Stimulated activated CD8-positive, alpha-beta memory T cell treated with anti-CD3 and anti-CD28 coated beads, Interleukin-15, amount 100 ng/mL, for 48 hours (primary cell): ENCODE measurements around the gene ZNF569.
"Not testable (repeated sequence)": the region's sequence is repeated elsewhere in the genome, so short reads cannot be mapped to it uniquely, and the experiment has no call there.

Source experiments
- DNase-seq, 2 donors: peaks; one replicate each; pipeline ENCODE4 v3.0.0-alpha.2; 2020; ENCODE audit warnings: low read depth in 2 of 2

ZNF569 gene

DNA sequence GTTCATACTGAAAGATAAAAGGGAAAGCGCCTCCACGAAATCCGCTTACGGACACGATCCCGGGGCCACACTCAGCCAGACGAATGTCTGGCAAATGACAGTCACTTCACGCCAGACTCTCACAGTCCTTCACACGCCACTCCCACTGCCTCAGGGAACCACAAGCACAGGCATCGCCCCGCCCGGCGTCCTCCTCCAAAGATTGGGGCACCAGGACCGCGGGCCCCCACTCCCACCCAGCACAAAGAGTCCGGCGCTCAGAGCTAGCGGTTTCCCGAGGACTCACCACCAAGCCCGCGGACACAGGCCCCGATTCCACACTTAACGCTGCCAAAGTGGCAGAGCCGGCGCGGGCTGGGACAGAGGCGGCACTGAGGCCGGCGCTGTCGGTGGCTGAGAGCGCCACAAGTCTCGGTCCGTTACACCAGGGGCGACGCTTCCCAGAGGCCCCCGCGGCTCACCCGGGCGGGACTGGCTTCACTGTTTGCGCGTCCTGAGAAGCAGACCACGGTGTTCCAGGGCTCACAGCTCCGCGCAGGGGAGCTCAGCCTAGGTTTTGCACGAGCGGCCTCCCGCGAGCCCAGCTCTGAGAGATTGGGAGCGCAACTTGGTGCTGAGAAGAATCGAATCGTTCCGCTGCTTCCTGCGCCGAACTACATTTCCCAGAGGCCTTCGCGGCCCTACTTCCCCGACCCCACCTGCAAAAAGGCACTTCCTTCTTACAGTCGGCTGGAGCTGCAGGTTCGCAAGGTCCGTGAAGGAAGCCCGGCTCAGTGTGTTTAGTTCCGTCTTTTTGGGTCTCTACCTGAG, at the start of gene ZNF569:
TSS of gene ZNF569 (minus strand) at position 647 of the 810 bp plus-strand sequence. CDS start 22,523 bp downstream, outside the sequence.
- DNase-seq, result peak; percentile 72 to 77

GRCh38 chr19:37513397-37513796, 46.2 kb upstream of the ZNF569 start:
- DNase-seq, result no peak

DNA sequence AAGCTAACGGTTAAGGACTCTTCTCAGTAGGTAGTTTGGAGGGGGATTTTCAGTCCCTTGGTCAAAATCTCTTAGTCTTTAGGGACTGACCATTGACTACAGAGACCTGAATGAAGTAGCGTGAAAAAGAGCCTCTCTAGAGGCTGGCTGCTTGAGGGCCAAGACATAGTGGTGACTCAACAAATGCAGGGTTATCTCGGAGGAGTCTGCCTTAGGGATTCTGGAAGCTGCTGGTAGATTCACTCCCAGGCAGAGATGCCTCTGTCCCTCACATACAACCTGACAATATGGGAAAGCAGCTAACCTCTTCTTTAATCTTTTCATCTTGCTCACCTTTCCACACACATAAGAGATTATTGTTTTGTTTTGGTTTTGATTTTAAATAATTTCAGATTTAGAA, 44.6 kb upstream of the ZNF569 start:
- no peak for DNase-seq

- no peak for DNase-seq
Measured at GRCh38 chr19:37511186-37511585, 43.9 kb upstream of the ZNF569 start.

GRCh38 chr19:37507167-37507464, 39.9 kb upstream of the ZNF569 start:
- no peak for DNase-seq

DNA sequence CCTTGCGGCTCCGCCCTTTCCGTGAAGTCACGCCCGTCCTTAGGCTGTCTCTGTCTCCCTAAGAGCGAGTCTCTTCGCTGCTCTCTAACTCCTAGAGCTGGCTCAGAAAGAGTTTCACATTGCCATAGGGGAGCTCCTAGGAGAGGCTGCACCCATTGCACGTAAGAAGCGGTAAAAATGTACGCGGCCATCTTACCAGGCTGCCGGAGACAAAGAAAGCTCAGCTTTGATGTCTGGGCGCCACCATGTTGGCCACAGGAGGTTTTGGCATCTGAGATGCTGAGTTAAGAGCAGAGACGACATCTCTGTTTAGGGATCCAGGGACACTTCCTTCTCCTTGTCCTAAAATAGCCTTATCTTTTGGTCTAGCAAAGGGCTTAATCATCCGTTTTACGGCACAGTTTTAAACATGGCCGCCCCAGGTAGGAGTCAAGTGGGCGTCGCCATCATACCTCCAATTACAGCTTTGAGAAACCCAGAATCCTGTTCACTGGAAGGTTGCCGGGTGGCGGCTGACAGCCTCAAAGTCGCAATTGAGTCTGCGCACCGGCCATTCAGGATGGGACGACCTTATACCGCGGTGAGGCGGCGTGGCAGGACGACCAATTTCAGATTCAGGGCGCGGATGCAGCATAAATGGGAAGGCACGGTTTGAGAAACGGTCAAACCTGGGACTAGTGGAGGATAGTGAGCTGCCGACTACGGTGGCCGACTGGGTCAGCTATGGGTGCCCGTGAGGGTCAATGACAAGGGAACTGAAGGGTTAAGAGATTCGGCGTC, 39.3 kb upstream of the ZNF569 start, which contains the start of gene ZNF793:
TSS of gene ZNF793 (plus strand) at position 553 of the 780 bp plus-strand sequence. CDS start 16,501 bp downstream, outside the sequence.
- peak; percentile 48 to 68 for DNase-seq

DNA sequence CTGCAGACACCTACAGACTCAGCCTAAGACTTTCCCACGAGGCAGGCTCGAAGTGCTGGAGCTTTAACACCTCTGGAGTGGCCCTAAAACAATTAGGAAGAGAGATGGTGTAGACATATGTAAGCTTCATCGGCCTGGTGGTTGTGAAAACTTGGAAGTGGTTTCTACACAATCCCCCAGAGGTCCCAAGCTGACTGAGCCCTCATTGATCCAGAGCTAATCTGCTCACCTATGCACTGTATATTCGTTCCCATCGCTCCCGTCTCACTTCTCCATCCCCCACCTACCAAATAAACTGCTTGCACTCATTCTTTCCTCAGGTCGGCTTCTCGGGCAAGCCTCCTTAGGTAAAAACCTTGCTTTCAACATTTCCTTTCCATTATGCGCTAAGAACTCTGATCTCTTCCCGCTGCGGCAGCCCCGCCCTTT, 38.7 kb upstream of the ZNF569 start:
- no peak for DNase-seq

DNA sequence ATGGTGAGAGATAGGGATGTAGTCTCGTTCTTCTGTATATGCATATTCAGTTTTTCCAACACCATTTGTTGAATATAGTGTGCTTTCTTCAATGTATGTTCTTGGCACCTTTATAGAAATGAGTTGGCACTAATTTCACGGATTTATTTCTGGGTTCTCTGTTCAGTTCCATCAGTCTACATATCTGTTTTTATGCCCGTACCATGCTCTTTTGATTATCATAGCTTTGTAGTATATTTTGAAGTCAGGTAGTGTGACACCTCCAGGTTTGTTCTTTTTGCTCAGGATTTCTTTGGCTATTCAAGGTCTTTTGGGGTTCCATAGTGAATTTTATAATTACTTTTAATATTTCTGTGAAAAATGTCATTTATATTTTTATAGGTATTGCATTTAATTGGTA, 25.0 kb upstream of the ZNF569 start:
- no peak for DNase-seq

DNA sequence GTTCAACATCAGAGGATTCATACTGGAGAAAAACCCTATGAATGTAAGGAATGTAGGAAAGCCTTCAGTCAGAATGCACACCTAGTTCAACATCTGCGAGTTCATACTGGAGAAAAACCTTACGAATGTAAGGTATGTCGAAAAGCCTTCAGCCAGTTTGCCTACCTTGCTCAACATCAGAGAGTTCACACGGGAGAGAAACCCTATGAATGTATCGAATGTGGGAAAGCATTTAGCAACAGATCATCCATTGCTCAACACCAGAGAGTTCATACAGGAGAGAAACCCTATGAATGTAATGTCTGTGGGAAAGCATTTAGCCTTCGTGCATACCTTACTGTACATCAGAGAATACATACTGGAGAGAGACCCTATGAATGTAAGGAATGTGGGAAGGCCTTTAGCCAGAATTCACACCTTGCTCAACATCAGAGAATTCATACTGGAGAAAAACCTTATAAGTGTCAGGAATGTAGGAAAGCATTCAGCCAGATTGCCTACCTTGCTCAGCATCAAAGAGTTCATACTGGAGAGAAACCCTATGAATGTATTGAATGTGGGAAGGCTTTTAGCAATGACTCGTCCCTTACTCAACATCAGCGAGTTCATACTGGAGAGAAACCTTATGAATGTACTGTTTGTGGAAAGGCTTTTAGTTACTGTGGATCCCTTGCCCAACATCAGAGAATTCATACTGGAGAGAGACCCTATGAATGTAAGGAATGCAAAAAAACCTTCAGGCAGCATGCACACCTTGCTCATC, 17.3 kb upstream of the ZNF569 start:
- no peak for DNase-seq

- DNase-seq, result no peak
Measured at GRCh38 chr19:37472165-37472564, 4.9 kb upstream of the ZNF569 start.

DNA sequence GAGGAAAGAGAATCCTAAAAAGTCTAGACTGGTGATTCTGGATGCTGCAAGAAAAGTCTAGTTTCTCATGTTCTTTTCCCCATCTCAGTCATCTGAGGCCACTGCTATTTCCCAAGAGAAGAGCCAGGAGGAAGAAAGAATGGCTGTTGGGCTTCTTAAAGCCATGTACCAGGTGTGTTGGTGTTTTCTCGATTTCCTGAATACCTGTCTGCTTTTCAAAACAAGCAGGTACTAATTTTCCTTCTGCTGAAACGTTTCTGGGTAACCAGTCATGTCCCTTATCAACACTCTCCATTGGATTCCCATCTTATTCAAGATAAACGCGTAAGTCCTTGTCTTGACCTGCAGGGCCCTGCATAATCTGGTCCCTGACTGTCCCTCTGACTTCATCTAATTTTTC, 3.0 kb upstream of the ZNF569 start:
- DNase-seq, result no peak

DNA sequence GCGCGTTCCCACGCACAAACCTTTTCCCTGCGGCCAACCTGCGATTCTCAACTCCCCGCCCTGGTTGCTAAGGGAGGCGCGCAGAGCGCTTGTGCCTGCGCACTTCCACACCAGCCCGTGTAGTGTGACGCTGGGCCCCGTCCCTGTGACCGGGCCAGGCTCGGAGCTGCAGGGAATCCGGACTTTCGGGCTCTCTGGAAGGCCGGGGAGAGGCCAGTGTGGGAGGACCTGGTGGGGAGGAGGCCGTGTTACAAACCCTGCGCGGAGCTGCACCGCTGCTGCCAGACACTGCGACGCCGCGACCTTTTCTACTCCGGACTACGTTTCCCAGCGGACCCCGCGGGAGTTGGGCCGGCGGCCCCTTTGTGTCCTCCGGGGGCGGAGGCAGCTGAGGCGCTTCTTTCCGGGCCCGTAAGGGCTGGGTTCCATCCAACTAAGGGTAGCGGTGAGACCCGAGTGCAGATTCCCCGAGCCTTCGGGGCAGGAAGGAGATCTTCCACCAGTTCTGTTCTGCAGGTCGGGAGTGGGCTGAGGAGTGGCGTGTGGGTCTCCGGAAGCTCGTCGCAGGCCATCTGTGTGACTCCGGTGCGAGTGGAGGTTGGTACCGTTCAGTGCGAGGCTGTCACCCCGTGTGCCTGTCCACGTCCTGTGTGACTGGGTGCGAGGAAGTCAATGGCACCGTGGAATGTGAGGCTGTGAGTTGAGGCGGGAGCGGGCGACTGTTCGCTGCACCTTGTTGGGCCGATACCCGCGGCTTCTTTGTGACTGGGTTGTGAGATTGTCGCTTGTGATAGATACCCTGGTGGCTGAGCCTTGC, 1.9 kb upstream of the ZNF569 start, which contains the start of gene ZNF570:
TSS of gene ZNF570 (plus strand) at position 396 of the 817 bp plus-strand sequence. CDS start 999 bp downstream, outside the sequence.
- peak; percentile 81 to 82 for DNase-seq

DNA sequence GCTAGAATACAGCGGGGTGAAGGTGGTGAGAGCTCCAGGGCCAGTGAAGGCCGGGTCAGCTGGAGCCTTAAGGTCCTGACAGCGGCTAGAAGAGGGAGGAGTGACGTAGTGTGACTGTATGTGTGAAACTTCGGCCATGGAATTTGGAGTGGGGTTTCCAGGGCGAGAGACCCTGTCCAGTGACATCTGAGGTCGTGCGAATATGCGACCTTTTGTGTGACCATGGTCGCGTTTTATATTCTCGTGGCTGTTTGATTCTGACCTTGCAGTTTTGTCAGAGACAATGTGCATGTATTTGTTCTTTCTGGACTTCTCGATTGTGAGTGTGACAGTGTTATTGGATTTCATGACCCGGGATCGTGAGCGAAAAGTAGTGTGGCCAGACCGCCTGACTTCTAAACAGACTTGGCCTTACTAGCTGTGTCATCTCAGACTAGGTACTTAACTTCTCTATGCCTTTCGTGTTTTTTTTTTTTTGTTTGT, 405 bp upstream of the ZNF569 start:
- DNase-seq, result no peak

DNA sequence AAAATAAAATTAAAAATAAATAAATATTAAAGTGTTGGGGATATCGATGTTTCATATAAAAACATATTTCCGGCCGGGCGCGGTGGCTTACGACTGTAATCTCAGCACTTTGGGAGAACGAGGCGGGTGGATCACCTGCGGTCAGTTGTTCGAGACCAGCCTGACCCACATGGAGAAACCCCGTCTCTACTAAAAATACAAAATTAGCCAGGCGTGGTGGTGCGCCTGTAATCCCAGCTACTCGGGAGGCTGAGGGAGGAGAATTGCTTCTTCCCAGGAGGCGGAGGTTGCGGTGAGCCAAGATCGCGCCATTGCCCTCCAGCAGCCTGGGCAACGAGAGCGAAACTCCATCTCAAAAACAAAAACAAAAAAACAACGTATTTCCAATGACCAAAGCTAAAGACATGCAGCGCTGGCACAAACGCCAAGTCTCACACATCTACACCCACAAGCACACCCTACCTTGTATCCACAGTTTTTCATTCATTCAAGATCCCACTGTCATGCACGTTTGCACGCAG, 907 bp downstream of the ZNF569 start:
- DNase-seq, result no peak

DNA sequence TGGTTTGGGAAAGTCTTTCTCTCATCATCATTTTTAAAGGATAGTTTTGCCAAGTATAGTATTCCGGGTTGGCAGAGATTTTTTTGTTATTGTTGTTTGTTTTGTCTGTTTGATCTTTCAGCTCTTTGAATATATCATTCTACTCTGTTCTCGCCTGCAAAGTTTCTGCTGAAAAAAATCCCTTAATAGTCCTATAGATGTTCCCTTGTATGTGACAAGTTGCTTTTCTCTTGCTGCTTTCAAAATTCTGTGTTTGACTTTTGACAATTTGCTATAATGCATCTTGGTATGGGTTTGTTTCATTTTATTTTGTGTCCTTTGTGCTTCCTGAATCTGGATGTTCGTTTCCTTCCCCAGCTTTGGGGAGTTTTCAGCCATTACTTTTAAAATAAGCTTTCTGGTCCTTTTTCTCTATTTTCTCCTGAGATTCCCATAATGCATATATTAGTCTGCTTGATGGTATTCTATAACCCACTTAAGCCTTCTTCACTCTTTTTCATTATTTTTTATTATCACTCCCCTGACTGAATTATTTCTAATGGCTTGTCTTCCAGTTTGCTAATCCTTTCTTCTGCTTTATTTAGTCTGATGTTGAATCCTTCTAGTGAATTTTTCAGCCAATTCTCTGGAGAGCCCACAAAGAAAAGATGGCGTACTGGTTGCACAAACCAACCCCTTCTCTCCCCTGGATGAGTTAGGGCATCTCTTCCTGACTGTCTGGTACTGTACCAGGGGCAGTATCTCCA, 14.6 kb downstream of the ZNF569 start:
- DNase-seq, result no peak

DNA sequence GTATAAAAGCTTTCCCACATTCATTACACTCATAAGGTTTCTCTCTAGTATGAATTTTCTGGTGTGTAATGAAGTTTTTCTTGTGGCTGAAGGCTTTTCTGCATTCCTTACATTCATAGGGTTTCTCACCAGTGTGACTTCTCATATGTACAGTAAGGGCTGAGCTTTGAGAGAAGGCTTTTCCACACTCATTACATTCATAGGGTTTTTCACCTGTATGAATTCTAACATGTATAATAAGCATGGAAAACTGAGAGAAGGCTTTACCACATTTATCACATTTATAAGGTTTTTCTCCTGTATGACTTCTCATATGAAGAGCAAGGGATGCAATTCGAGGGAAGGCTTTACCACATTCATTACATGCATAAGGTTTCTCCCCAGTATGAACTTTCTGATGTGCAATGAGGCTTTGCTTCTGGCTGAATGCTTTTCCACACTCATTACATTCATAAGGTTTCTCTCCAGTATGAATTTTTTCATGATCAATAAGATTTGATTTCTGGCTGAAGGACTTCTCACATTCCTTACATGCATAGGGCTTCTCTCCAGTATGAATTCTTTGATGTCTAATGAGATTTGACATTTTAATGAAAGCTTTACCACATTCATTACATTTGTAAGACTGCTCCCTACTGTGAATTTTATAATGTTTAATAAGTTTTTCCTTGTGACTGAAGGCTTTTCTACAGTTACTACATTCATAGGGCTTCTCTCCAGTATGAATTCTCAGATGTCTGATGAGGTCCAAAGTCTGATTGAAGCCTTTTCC, 53.7 kb downstream of the ZNF569 start:
- DNase-seq, result no peak

- no peak for DNase-seq
Measured at GRCh38 chr19:37412700-37413099, 54.5 kb downstream of the ZNF569 start.

GRCh38 chr19:37406140-37406846, 61.0 kb downstream of the ZNF569 start:
- not testable (repeated sequence) for DNase-seq

GRCh38 chr19:37403403-37403802, 63.8 kb downstream of the ZNF569 start:
- no peak for DNase-seq
